ENCODE data around the gene AXIN1. TPM values are rescaled to one million over a fixed set of nuclear protein-coding genes. Genes with fewer than 3 reads are reported as not detected.

The AXIN1 gene
- total RNA-seq, 1 experiment from 2014 or later, result 53.3 TPM

- Histone ChIP-seq H3K4me3 (ENCODE audit: low read depth in 2 of 2, low read length in 2 of 2) (no peak overlapping the region), H3K27ac (ENCODE audit: low read length) (no peak overlapping the region), H3K27me3 (ENCODE audit: control insufficient read depth, insufficient read depth, low read length) (no peaks in the 10 kb centered on the region), H3K4me1 (ENCODE audit: control insufficient read depth, insufficient read depth, low read length) (peaks cover 8% of the 10 kb centered on the region), H3K9me3 (ENCODE audit: control insufficient read depth, insufficient read depth, low read depth, low read length) (no peaks in the 10 kb centered on the region), H3K36me3 (ENCODE audit: control insufficient read depth, insufficient read depth, low read length) (no peaks in the 10 kb centered on the region)
- TF ChIP-seq TCF7L2 (IDR thresholded peaks at IDR 0.05; ENCODE audit: low read depth, low read length) (no peak), CTCF (IDR thresholded peaks at IDR 0.05) (no peak), REST (IDR thresholded peaks at IDR 0.05; ENCODE audit: insufficient read depth in 1 of 2, low read depth in 2 of 2, low read length in 1 of 2) (no peak), SIN3A (IDR thresholded peaks at IDR 0.05; ENCODE audit: borderline replicate concordance, insufficient read depth, low read depth, low read length) (no peak), POLR2AphosphoS5 (IDR thresholded peaks at IDR 0.05; ENCODE audit: low read depth, low read length) (no peak)
- POLR2A ChIA-PET, result no interaction called here
- CTCF ChIA-PET, result interaction anchor here (1.0 kb wide), 1 partner anchor 8 kb away, joined by 3 read pairs; no protein-coding TSS in a partner anchor
- ATAC-seq (no peak), DNase-seq (ENCODE audit: low read depth, low spot score) (no peak)
- no TSS peak for BruUV-seq (replicated peaks)
- intact Hi-C loops (cut with micrococcal nuclease; ENCODE audit: unreplicated experiment) (no loop called here), in situ Hi-C loops (cut with HindIII; ENCODE audit: low pct_unique_long_range_greater_than_20kb, low sequenced_read_pairs) (no loop called here)
Measured at GRCh38 chr16:354291-354881, 1.9 kb upstream of the AXIN1 start.

GRCh38 chr16:353404-354290, 1.1 kb upstream of the AXIN1 start:
- DNase-seq (ENCODE audit: low read depth, low spot score) (no peak), ATAC-seq (peak; percentile 9; the same call in 1 of the 2 replicates)
- ChIA-PET POLR2A (interaction anchor here (0.6 kb wide), 2 partner anchors 12 to 133 kb away, joined by 3 to 4 read pairs; no protein-coding TSS in a partner anchor), CTCF (interaction anchor here (0.6 to 1.0 kb wide), 8 partner anchors 9 to 1642 kb away, joined by 3 to 6 read pairs (median 3); no protein-coding TSS in a partner anchor)
- H3K27me3 ChIP-seq (ENCODE audit: control insufficient read depth, insufficient read depth, low read length), result no peaks in the 10 kb centered on the region
- peak overlapping the region; percentile 45 to 54 for H3K4me3 ChIP-seq (ENCODE audit: low read depth in 2 of 2, low read length in 2 of 2)
- BruUV-seq (replicated peaks), result no TSS peak
- in situ Hi-C loops (cut with HindIII; ENCODE audit: low pct_unique_long_range_greater_than_20kb, low sequenced_read_pairs), result no loop called here
- H3K4me1 ChIP-seq (ENCODE audit: control insufficient read depth, insufficient read depth, low read length), result peaks cover 8% of the 10 kb centered on the region
- H3K27ac ChIP-seq (ENCODE audit: low read length), result peak overlapping the region; percentile 34; the same call in 1 of the 2 replicates
- intact Hi-C loops (cut with micrococcal nuclease; ENCODE audit: unreplicated experiment), result no loop called here
- H3K36me3 ChIP-seq (ENCODE audit: control insufficient read depth, insufficient read depth, low read length), result no peaks in the 10 kb centered on the region
- no peaks in the 10 kb centered on the region for H3K9me3 ChIP-seq (ENCODE audit: control insufficient read depth, insufficient read depth, low read depth, low read length)
- TF ChIP-seq CTCF (IDR thresholded peaks at IDR 0.05) (no peak), TCF7L2 (IDR thresholded peaks at IDR 0.05; ENCODE audit: low read depth, low read length) (no peak), REST (IDR thresholded peaks at IDR 0.05; ENCODE audit: insufficient read depth in 1 of 2, low read depth in 2 of 2, low read length in 1 of 2) (no peak), SIN3A (IDR thresholded peaks at IDR 0.05; ENCODE audit: borderline replicate concordance, insufficient read depth, low read depth, low read length) (no peak), POLR2AphosphoS5 (IDR thresholded peaks at IDR 0.05; ENCODE audit: low read depth, low read length) (no peak)
